ENCODE data around the gene ABLIM2. TPM values are rescaled to one million over a fixed set of nuclear protein-coding genes. Genes with fewer than 3 reads are reported as not detected.
A peak's percentile ranks its signal among the peaks of the same experiment; 100 is the strongest.

ABLIM2 gene
- total RNA-seq, 4 donors from 2014 or later: 177 to 281 (median 244) TPM

DNA sequence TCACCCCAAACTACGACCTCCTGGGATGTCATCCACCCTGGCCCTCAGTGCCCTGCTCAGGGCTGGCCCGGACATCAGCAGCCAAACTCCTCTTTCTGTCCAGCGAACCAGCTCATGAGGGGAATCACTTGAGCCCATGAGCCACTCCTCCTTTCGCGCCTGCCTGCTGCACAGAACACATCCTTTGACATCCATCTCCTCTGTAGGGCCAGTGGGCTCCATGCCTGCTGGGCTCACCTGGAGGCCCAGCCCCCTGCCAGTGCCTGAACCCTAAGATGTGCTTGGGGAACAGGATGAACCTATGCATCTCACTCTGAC is 43.5 kb downstream of the ABLIM2 start:
- ATAC-seq (no peak), DNase-seq (peak in 1 of 2 donors; percentile 34)
- Histone ChIP-seq H3K4me3 (peak overlapping the region; percentile 20 to 40 (median 26)), H3K27ac (peak overlapping the region; percentile 93 to 100 (median 98)), H3K27me3 (no peaks in the 10 kb centered on the region), H3K9me3 (no peaks in the 10 kb centered on the region), H3K4me1 (peaks cover 90 to 91% of the 10 kb centered on the region in 2 donors), H3K36me3 (peaks cover 0 to 11% of the 10 kb centered on the region in 2 donors)
- intact Hi-C loops (cut with DNase I; ENCODE audit: low total_unique reads): no loop called here
- in situ Hi-C loops (cut with MboI; ENCODE audit: low sequenced_read_pairs in 4 of 4): no loop called here
- no peak for TF ChIP-seq CTCF (IDR thresholded peaks at IDR 0.05 in 4 of 5, conservative IDR thresholded peaks at IDR 0.05 in 1 of 5)
- no peak for TF ChIP-seq POLR2A (IDR thresholded peaks at IDR 0.05)

- Histone ChIP-seq H3K4me3 (peak overlapping the region; percentile 20 to 40 (median 26)), H3K27ac (peak overlapping the region; percentile 93 to 100 (median 98)), H3K36me3 (peaks cover 0 to 17% of the 10 kb centered on the region in 2 donors), H3K4me1 (peaks cover 91% of the 10 kb centered on the region in 2 donors), H3K9me3 (no peaks in the 10 kb centered on the region), H3K27me3 (no peaks in the 10 kb centered on the region)
- TF ChIP-seq CTCF (IDR thresholded peaks at IDR 0.05 in 4 of 5, conservative IDR thresholded peaks at IDR 0.05 in 1 of 5) (no peak), POLR2A (IDR thresholded peaks at IDR 0.05) (no peak)
- ATAC-seq (no peak), DNase-seq (peak in 1 of 2 donors; percentile 42)
- in situ Hi-C loops (cut with MboI; ENCODE audit: low sequenced_read_pairs in 4 of 4): no loop called here
- intact Hi-C loops (cut with DNase I; ENCODE audit: low total_unique reads): no loop called here
Observed at GRCh38 chr4:8114456-8115202, 44.0 kb downstream of the ABLIM2 start.

- TF ChIP-seq CTCF (IDR thresholded peaks at IDR 0.05 in 4 of 5, conservative IDR thresholded peaks at IDR 0.05 in 1 of 5) (no peak), POLR2A (IDR thresholded peaks at IDR 0.05) (peak; percentile 60 to 67)
- ATAC-seq (peak; percentile 52 to 57), DNase-seq (peak; percentile 79 to 91)
- intact Hi-C loops (cut with DNase I; ENCODE audit: low total_unique reads): loop anchor here (1.0 kb wide), 1 partner anchor 12 kb away; no protein-coding TSS in a partner anchor
- Histone ChIP-seq H3K4me1 (peaks cover 89 to 91% of the 10 kb centered on the region in 2 donors), H3K27ac (peak overlapping the region; percentile 93 to 100 (median 98)), H3K27me3 (no peaks in the 10 kb centered on the region), H3K36me3 (peaks cover 0 to 21% of the 10 kb centered on the region in 2 donors), H3K4me3 (peak overlapping the region in 3 of 4 donors; percentile 20 to 40 (median 32)), H3K9me3 (no peaks in the 10 kb centered on the region)
- in situ Hi-C loops (cut with MboI; ENCODE audit: low sequenced_read_pairs in 4 of 4): no loop called here
Observed at GRCh38 chr4:8113611-8114377, 44.8 kb downstream of the ABLIM2 start.

GRCh38 chr4:8112672-8113071 is 45.9 kb downstream of the ABLIM2 start:
- H3K27ac ChIP-seq: peak overlapping the region; percentile 93 to 100 (median 98)
- H3K27me3 ChIP-seq: no peaks in the 10 kb centered on the region
- peaks cover 0 to 21% of the 10 kb centered on the region in 2 donors for H3K36me3 ChIP-seq
- in situ Hi-C loops (cut with MboI; ENCODE audit: low sequenced_read_pairs in 4 of 4): no loop called here
- intact Hi-C loops (cut with DNase I; ENCODE audit: low total_unique reads): loop anchor here (1.0 kb wide), 1 partner anchor 11 kb away; no protein-coding TSS in a partner anchor
- no peaks in the 10 kb centered on the region for H3K9me3 ChIP-seq
- H3K4me3 ChIP-seq: peak overlapping the region in 1 of 4 donors; percentile 27
- peaks cover 83 to 90% of the 10 kb centered on the region in 2 donors for H3K4me1 ChIP-seq
- TF ChIP-seq CTCF (IDR thresholded peaks at IDR 0.05 in 4 of 5, conservative IDR thresholded peaks at IDR 0.05 in 1 of 5) (no peak), POLR2A (IDR thresholded peaks at IDR 0.05) (peak in 1 of 2 donors; percentile 4)
- ATAC-seq (peak in 1 of 2 donors; percentile 4), DNase-seq (no peak)

Data from gastrocnemius medialis (tissue), 4 donors.